ENCODE measurements around the gene ZNF766. TPM values are rescaled to one million over a fixed set of nuclear protein-coding genes. Genes with fewer than 3 reads are reported as not detected.
"Not testable (repeated sequence)": the region's sequence is repeated elsewhere in the genome, so short reads cannot be mapped to it uniquely, and the experiment has no call there.

ZNF766 gene
- total RNA-seq, 1 experiment from 2014 or later, result 13.3 TPM

DNA sequence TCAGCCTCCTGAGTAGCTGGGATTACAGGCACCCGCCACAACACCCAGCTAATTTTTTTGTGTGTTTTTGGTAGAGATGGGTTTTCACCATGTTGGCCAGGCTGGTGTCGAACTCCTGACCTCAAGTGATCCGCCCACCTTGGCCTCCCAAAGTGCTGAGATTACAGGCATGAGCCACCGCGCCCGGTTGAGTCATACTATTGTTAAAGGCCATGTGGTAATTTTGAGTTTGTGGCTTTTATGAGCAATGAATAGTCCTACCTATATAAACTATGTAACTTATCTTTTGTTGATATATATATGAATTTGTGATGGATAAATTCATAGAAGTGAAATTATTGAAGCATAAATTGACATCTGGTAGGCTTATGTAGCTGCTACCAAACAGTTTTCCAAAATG is 3.8 kb upstream of the ZNF766 start:
- in situ Hi-C loops (cut with HindIII; ENCODE audit: low pct_unique_long_range_greater_than_20kb, low sequenced_read_pairs); DNase-seq (ENCODE audit: low read depth, low spot score): not testable (repeated sequence)

DNA sequence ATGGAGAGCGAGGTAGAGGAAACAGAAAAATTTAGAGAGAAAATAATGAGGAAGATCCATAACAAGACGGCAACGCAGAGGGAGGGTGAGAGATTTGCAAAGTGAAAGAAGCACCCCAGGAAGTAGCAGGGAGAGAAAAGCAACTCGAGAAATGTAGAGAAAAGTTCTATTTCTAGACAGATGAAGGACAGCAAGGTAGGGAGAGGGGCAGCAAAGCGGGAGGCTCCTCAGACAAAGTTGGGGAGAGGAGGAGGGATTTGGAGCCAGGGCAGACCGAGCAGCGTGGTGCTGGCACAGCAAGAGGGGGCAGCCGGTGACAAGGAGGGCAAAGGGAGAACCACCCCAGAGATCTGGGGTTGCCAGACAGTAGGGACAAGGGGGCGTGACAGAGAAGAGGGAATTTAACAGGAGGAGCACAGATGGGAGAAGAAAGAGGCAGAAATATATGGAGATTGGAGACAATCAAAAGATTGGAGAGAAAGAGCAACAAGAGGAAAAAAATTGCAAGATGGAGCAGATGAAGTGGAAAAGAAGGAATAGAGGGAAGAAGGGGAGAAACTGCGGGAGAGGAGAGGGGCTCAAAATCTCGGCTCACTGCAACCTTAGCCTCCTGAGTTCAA is 989 bp downstream of the ZNF766 start:
- in situ Hi-C loops (cut with HindIII; ENCODE audit: low pct_unique_long_range_greater_than_20kb, low sequenced_read_pairs), result no loop called here
- no peak for DNase-seq (ENCODE audit: low read depth, low spot score)

DNA sequence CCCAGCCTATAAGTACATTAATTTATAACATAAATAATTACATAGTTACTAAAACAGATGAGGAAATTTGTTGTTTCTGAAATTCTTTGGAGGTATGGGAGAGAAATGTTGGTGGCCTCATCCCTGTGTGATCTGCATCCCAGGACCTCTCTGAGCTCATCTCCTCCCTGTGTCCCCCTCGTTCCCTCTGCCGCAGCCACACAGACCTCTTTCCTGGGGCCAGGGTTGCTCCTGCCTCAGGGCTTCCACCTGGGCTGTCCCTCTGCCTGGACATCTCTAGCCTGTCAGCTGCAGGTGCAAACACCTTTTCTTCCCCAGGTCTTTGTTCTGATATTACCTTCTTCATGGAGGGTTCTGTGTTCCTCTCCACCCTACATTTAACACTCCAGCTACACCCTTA is 3.9 kb downstream of the ZNF766 start:
- in situ Hi-C loops (cut with HindIII; ENCODE audit: low pct_unique_long_range_greater_than_20kb, low sequenced_read_pairs), result no loop called here
- DNase-seq (ENCODE audit: low read depth, low spot score), result no peak

DNA sequence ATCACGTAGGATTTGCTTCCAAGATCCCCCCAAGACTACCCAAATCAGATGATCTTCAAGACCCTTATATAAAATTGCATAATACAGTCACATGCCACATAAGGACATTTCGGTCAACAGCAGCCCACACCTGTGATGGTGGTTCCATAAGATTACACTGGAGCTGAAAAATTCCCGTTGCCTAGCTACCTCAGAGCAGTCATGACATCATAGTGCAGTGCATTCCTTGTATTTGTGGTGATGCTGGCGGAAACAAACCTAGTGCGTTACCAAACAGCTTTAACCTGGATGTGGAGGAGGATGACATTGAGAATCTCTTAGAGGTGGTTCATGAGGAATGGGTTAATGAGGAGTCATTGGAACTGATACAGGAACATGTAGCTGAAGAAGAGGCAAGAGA is 4.8 kb downstream of the ZNF766 start:
- DNase-seq (ENCODE audit: low read depth, low spot score), result no peak
- in situ Hi-C loops (cut with HindIII; ENCODE audit: low pct_unique_long_range_greater_than_20kb, low sequenced_read_pairs), result no loop called here

DNA sequence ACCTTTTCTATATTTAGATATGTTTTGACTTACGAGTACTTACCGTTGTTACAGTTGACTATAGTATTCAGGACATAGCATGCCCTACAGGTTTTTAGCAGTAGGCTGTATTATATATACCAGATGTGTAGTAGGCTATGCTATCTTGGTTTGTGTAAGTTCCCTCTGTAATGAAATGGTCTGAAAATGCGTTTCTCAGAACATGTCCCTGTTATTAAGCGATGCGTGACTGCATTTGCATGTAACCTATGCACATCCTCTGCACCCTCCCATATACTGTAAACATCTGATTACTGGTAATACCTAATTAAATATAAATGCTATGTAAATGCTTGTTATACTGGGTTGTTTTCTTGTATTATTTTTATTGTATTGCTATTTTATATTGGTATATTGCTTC is 6.6 kb downstream of the ZNF766 start:
- no peak for DNase-seq (ENCODE audit: low read depth, low spot score)
- in situ Hi-C loops (cut with HindIII; ENCODE audit: low pct_unique_long_range_greater_than_20kb, low sequenced_read_pairs), result no loop called here

DNA sequence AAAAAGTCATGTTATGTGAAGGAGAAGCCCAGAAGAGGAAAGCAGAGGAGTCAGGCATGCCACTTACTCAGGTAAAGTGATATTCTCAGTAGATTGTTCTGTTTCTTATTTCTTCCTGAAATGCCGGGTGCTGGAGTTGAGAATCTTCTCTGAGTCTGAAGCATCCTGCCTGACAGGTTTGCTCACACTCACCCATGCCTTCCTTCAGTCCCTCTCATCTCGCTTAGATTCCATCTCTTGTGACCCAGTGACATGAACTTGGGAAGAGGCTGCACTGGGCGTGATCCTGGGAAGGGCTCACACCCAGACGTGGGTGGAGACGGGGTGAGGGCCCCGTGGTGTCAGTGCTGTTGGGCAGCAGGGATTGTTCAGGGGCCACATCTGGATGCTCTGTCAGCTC is 8.1 kb downstream of the ZNF766 start:
- in situ Hi-C loops (cut with HindIII; ENCODE audit: low pct_unique_long_range_greater_than_20kb, low sequenced_read_pairs), result no loop called here
- no peak for DNase-seq (ENCODE audit: low read depth, low spot score)

DNA sequence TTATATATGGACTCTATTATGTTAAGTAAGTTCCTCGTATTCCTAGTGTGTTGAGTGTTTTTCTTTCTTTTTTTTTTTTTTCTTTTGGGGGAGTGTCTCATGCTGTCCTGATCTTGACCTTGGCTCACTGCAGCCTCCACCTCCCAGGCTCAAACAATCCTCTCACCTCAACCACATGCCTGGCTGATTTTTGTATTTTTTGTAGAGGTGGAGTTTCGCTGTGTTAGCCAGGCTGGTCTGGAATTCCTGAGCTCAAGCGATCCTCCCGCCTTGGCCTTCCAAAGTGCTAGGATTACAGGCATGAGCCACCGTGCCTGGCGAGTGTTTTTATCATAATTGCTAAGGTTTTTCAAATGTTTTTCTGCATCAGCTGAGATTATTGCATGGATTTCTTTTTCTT is 16.9 kb downstream of the ZNF766 start:
- no peak for DNase-seq (ENCODE audit: low read depth, low spot score)
- in situ Hi-C loops (cut with HindIII; ENCODE audit: low pct_unique_long_range_greater_than_20kb, low sequenced_read_pairs), result no loop called here

DNA sequence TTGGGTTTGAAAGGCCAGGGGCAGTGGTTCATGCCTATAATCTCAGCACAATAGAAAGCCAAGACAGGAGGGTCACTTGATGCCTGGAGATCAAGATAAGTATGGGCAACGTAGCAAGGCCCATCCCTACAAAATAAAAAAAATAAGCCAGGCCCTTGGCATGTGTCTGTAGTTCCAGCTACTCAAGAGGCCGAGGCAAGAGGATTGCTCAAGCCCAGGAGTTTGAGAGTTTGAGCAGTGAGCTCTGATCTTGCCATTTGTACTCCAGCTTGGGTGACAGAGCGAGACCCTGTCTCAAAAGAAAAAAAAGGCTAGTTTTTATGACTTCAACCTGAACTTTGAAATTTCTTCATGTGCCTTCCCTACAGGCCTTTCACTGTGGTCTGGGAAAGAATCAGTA is 22.4 kb downstream of the ZNF766 start:
- DNase-seq (ENCODE audit: low read depth, low spot score), result no peak
- in situ Hi-C loops (cut with HindIII; ENCODE audit: low pct_unique_long_range_greater_than_20kb, low sequenced_read_pairs), result no loop called here

DNA sequence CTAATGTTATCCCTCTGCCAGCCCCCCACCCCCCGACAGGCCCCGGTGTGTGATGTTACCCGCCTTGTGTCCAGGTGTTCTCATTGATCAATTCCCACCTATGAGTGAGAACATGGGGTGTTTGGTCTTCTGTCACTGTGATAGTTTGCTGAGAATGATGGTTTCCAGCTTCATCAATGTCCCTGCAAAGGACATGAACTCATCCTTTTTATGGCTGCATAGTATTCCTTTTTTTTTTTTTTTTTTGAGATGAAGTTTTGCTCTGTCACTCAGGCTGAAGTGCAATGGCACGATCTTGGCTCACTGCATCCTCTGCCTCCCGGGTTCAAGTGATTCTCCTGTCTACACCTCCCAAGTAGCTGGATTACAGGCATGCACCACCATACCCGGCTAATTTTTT is 23.6 kb downstream of the ZNF766 start:
- DNase-seq (ENCODE audit: low read depth, low spot score); in situ Hi-C loops (cut with HindIII; ENCODE audit: low pct_unique_long_range_greater_than_20kb, low sequenced_read_pairs): not testable (repeated sequence)

DNA sequence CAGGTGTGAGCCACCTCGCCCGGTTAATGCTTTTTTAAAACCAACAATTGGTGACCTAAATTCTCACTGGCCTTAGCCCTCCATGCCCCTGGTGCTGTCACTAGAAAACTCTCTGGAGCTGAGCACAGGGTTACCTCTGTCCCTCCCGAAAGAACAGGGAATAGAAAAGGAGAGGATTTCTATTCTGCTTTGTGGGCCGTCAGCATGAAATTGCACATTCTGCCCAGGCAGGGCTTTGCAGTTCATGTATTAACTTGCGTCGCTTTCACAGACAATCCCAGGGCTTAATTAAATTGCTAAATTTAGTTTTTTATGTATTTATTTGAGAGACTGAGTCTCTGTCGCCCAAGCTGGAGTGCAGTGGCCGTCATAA is 27.0 kb downstream of the ZNF766 start:
- no peak for DNase-seq (ENCODE audit: low read depth, low spot score)
- in situ Hi-C loops (cut with HindIII; ENCODE audit: low pct_unique_long_range_greater_than_20kb, low sequenced_read_pairs), result no loop called here

DNA sequence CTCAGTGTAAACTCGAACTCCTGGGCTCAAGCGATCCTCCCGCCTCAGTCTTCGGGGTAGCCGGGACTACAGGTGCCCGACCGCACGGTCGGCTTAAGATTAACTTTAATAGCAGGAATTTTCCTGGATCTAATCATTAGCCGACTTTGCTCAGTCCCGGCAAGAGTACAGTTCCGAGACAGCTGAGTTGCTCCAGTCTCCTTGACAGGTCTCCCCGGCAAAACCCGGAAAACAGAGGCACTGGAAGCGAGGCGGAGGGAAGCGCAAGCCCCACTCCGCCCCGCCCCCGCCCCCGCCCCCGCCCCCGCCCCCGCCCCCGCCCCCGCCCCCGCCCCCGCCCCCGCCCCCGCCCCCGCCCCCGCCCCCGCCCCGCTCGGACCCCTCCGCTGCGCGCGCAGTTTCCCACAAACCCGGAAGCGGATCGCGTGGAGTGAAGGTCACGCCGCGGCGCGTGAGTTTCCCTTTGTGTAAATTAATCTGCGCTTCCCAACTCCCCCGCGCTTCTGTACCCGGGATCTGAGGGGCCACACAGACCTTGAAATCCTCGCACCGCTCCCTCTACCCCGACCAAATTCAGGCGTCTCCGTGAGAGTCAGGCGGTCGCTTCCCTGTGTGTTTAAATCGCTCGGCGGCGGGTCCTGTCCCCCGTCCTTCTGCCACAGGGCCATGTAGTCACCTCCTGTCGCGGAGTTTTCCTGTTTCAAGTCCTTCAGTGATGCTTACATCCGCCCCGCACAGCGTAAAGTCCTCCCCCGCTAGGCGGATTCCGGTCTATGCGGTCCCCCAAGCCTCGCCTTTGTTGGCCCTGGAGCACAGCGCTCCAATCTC is 27.6 kb downstream of the ZNF766 start, which contains the start of gene ZNF480:
Gene ZNF480 (plus strand): TSS at position 397 of the 828 bp plus-strand sequence. CDS start 3,244 bp downstream, outside the sequence.
- in situ Hi-C loops (cut with HindIII; ENCODE audit: low pct_unique_long_range_greater_than_20kb, low sequenced_read_pairs), result no loop called here
- peak; percentile 72 for DNase-seq (ENCODE audit: low read depth, low spot score)

DNA sequence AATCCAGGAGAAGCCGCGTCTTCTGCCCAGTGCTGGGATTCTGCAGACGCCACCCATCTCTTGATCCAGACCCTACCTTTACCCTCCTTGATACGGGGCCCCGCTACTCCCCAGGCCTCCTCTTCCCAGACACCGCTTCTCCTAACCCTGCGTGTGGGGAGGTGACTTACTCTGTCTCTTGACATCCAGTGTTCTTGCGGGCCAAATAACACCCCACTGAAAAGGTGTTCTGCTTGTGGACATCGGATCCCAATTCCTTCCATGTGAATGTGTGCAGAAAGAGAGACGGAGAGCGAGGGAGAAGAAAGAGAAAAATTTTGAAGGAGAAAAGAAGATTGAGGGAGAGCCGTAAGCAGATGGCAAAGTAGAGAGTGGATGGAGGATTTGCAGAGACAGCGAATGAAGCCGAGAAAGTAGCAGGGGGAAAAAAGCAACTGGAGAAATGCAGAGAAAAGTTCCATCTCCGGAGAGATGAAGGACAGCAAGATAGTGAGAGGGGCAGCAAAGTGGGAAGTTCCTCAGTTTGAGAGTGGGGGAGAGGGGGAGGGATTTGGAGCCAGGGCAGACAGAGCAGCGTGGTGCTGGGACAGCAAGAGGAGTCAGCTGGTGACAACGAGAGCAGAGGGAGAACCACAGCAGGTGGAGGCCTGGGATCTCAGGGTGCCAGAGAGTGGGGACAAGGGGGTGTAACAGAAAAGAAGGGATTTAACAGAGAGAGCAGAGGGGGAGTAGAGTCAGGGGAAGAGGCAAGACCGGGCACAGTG is 28.4 kb downstream of the ZNF766 start:
- no peak for DNase-seq (ENCODE audit: low read depth, low spot score)
- in situ Hi-C loops (cut with HindIII; ENCODE audit: low pct_unique_long_range_greater_than_20kb, low sequenced_read_pairs), result no loop called here

DNA sequence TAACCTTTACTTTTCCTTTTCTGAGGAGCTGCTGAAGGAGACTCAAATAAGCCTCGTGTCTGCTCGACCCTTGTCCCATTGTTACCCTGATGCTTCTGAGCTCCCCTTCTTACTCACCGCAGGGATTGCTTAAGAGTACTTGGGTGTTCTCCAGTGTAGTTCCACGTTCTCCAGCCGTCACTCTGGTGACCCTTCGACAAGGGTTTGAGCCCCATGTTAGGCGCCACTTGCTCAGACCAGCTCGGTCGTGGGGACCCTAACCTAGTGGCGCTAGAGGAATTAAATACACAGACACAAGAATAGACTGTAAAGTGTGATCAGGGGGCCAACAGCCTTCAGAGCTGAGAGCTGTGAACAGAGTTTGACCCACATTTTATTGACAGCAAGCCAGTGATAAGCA is 37.9 kb downstream of the ZNF766 start:
- DNase-seq (ENCODE audit: low read depth, low spot score), result no peak
- in situ Hi-C loops (cut with HindIII; ENCODE audit: low pct_unique_long_range_greater_than_20kb, low sequenced_read_pairs), result no loop called here

DNA sequence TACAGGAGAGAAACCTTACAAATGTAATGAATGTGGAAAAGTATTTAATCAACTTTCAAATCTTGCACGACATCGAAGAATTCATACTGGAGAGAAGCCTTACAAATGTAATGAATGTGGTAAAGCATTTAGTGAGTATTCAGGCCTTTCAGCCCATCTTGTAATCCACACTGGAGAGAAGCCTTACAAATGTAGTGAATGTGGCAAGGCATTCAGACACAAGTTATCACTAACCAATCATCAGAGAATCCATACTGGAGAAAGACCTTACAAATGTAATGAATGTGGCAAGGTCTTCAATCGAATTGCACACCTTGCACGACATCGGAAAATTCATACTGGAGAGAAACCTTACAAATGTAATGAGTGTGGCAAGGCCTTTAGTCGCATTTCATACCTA is 53.0 kb downstream of the ZNF766 start:
- no peak for DNase-seq (ENCODE audit: low read depth, low spot score)
- in situ Hi-C loops (cut with HindIII; ENCODE audit: low pct_unique_long_range_greater_than_20kb, low sequenced_read_pairs), result no loop called here

DNA sequence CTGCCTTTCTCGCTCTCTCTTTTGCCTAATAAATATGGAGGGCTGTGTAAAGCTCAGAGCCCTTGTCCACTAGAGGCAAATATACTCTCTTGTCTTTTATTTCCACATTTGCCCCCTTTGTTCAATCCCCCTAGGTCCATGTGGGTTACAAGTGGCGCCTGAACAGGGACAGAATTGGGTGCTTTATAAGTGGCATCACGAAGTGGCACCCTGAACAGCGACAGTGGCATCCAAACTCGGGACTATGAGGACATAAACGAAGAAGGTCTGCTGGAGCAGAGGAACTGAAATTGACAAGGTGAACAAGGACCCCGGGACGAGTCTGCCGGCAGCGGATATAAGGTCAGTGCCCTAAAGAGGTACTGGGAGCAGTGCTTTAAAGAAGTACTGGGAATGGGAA is 62.4 kb downstream of the ZNF766 start:
- DNase-seq (ENCODE audit: low read depth, low spot score), result no peak
- in situ Hi-C loops (cut with HindIII; ENCODE audit: low pct_unique_long_range_greater_than_20kb, low sequenced_read_pairs), result no loop called here

DNA sequence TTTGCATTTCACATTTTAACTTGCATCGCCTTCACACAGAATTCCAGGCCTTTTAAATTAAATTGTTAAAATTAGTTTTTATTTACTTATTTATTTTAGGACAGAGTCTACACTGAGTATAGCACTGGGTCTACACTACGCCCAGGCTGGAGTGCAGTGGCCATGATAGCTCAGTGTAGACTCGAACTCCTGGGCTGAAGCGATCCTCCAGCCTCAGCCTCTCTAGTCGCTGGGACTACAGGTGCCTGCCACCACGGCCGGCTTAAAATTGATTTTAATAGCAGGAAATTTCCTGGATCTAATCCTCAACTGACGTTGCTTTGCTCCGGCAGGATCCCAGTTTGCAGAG is 66.4 kb downstream of the ZNF766 start:
- in situ Hi-C loops (cut with HindIII; ENCODE audit: low pct_unique_long_range_greater_than_20kb, low sequenced_read_pairs), result no loop called here
- DNase-seq (ENCODE audit: low read depth, low spot score), result no peak

DNA sequence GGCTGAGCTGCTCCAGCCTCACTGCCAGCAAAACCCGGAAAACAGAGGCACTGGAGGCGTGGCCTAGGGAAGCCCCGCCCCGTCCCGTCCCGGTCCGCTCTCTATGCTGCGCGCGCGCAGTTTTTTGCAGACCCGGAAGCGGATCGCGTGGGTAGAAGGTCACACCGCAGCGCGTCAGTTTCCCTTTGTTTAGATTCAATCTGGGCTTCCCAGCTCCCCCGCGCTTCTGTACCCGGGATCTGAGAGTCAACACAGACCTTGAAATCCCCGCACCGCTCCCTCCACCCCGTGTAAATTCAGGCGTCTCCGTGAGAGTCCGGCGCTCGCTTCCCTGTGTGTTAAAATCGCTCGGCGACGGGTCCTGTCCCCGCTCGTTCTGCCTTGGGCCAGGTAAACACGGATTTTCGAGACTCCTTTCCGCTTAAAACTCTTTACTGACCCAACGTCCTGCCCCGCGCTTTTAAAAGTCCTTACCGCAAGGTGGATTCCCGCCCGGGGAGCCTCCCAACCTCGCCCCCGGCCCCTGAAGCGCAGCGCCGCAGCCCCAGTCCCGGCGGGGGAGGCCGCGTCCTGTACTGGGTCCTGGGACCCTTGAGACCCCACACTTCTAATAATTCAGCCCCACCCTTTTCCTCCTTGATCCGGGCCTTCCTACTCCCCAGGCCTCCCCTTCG is 66.9 kb downstream of the ZNF766 start, which contains the start of gene ZNF610:
Gene ZNF610 (plus strand): TSS at position 127 of the 674 bp plus-strand sequence. CDS start 12,930 bp downstream, outside the sequence.
- in situ Hi-C loops (cut with HindIII; ENCODE audit: low pct_unique_long_range_greater_than_20kb, low sequenced_read_pairs), result no loop called here
- DNase-seq (ENCODE audit: low read depth, low spot score), result peak; percentile 84

DNA sequence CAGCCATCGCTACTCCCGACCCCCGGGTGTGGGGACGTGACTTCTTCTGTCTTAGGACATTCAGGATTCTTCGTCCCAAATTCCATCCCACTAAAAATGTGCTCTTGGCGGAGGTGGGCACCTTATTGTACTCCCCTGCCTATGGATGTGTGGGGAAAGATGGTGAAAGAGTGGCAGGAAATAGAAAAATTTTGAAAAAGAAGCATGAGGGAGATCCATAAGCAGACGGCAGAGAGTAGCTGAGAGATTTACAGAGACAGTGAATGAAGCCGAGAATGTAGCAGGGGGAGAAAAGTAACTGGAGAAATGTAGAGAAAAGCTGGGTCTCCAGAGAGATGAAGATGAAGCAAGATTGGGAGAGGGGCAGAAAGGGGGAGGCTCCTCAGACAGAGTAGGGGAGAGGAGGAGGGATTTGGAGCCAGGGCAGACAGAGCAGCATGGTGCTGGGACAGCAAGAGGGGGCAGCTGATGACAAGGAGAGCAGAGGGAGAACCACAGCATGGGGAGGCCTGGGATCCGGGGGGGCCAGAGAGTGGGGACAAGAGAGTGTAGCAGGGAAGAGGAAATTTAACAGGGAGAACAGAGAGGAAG is 67.5 kb downstream of the ZNF766 start:
- in situ Hi-C loops (cut with HindIII; ENCODE audit: low pct_unique_long_range_greater_than_20kb, low sequenced_read_pairs), result no loop called here
- DNase-seq (ENCODE audit: low read depth, low spot score), result no peak

Data from SK-MEL-5 (cell line).